Activated naive CD8-positive, alpha-beta T cell treated with anti-CD3 and anti-CD28 coated beads, Interleukin-2, amount 50 U/mL, for 16 hours (primary cell): ENCODE results near the gene C21orf91.
"Not testable (repeated sequence)": the region's sequence is repeated elsewhere in the genome, so short reads cannot be mapped to it uniquely, and the experiment has no call there.

ENCODE experiments used
- DNase-seq: peaks from one replicate; pipeline ENCODE4 v3.0.0-alpha.2; 2020; ENCODE audit warnings: low read depth, low spot score

The C21orf91 gene

GRCh38 chr21:17779496-17779895 is 39.7 kb downstream of the C21orf91 start:
- DNase-seq: no peak

GRCh38 chr21:17777072-17777765 is 41.9 kb downstream of the C21orf91 start:
- no peak for DNase-seq

- DNase-seq: no peak
Observed at GRCh38 chr21:17775431-17776126, 43.6 kb downstream of the C21orf91 start.

- not testable (repeated sequence) for DNase-seq
Observed at GRCh38 chr21:17775021-17775420, 44.1 kb downstream of the C21orf91 start.

- no peak for DNase-seq
Observed at GRCh38 chr21:17769447-17769845, 49.7 kb downstream of the C21orf91 start.

- no peak for DNase-seq
Observed at GRCh38 chr21:17768840-17769446, 50.2 kb downstream of the C21orf91 start.

- DNase-seq: no peak
Observed at GRCh38 chr21:17765207-17765606, 53.9 kb downstream of the C21orf91 start.

GRCh38 chr21:17763288-17764037 is 55.7 kb downstream of the C21orf91 start:
- no peak for DNase-seq

- no peak for DNase-seq
Observed at GRCh38 chr21:17759511-17760178, 59.5 kb downstream of the C21orf91 start.

- DNase-seq: no peak
Observed at GRCh38 chr21:17758683-17759082, 60.5 kb downstream of the C21orf91 start.

- DNase-seq: no peak
Observed at GRCh38 chr21:17757671-17758070, 61.5 kb downstream of the C21orf91 start.

- DNase-seq: no peak
Observed at GRCh38 chr21:17753736-17754135, 65.4 kb downstream of the C21orf91 start.

GRCh38 chr21:17752171-17752570 is 67.0 kb downstream of the C21orf91 start:
- no peak for DNase-seq

- DNase-seq: no peak
Observed at GRCh38 chr21:17746920-17747319, 72.2 kb downstream of the C21orf91 start.

GRCh38 chr21:17745086-17745485 is 74.1 kb downstream of the C21orf91 start:
- no peak for DNase-seq

- DNase-seq: no peak
Observed at GRCh38 chr21:17742940-17743592, 76.1 kb downstream of the C21orf91 start.

GRCh38 chr21:17742181-17742580 is 77.0 kb downstream of the C21orf91 start:
- no peak for DNase-seq
